ENCODE measurements around the gene STBD1.

DNA sequence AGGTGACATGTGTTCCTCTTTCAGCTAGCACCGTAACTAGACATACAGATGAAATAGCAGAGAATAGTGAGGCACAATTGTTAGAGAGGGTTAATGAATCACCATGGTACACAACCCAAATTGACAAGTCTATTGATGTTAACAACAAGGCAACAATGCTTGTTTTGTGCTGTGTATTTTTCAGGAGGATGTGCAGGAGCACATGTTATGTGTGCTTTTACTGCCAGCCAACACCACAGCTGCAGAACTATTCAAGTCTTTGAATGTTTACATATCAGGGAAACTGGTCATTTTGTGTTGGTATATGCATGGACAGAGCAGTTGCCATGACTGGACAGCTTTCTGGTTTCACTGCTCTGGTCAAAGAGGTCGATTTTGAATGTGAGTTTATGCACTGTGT lies 32.8 kb downstream of the STBD1 start:
- TF ChIP-seq EZH2phosphoT487 (IDR thresholded peaks at IDR 0.05; ENCODE audit: insufficient read depth, low read depth), result no peak
- TF ChIP-seq EZH2 (IDR thresholded peaks at IDR 0.05; ENCODE audit: insufficient read depth, poor library complexity, severe bottlenecking), result no peak
